A549 (cell line): ENCODE measurements around the gene MTF1. TPM values are rescaled to one million over a fixed set of nuclear protein-coding genes. Genes with fewer than 3 reads are reported as not detected.
A peak's percentile ranks its signal among the peaks of the same experiment; 100 is the strongest.

Source experiments
- ATAC-seq, 2 experiments: fragments of 200-7000 bp in 1 of 2; fragments of >200 bp in 1 of 2; cut with Nextera tagmentation in 1 of 2; cut with Tn5 transposase in 1 of 2; 3 replicates each; pipeline versions ENCODE4 v1.8.0 to v1.9.1; 2018 to 2020; ENCODE audit warnings: mild to moderate bottlenecking in 1 of 2, moderate library complexity in 1 of 2
- CTCF ChIA-PET: fragments of 300-600 bp; sonication (Branson Sonifier 250); formaldehyde crosslinking; extraction: SDS; loops from one replicate; lab custom pipeline; 2021; ENCODE audit warnings: antibody characterized with exemption, inconsistent platforms; lab: Yijun Ruan, JAX
- POLR2A ChIA-PET: fragments of 350-600 bp; formaldehyde crosslinking; extraction: SDS; loops from one replicate; lab custom pipeline; 2021; ENCODE audit warnings: antibody characterized with exemption, inconsistent platforms; lab: Yijun Ruan, JAX
- DNase-seq, 2 experiments: peaks; one replicate each; pipeline versions ENCODE4 v3.0.0 to v3.0.0-alpha.2; 2011 to 2016; ENCODE audit warnings: low read depth in 1 of 2, low spot score in 1 of 2
- FAIRE-seq: peaks from 2 replicates; lab custom pipeline; 2011; peaks lifted over from hg19 to GRCh38; lab: Jason Lieb, UNC
- H3K27ac ChIP-seq, 2 experiments: fragments of >200 bp; sonication (Bioruptor Twin); formaldehyde crosslinking; 3 replicates each; pipeline ENCODE4 v1.5.1; 2016 to 2017
- H3K4me1 ChIP-seq: fragments of >200 bp; sonication (Bioruptor Twin); formaldehyde crosslinking; 3 replicates; pipeline ENCODE4 v1.6.1; 2016
- H3K4me2 ChIP-seq: fragments of >200 bp; sonication (Bioruptor Twin); formaldehyde crosslinking; 3 replicates; pipeline ENCODE4 v1.6.1; 2016
- H3K4me3 ChIP-seq: fragments of >200 bp; sonication (Bioruptor Twin); formaldehyde crosslinking; 3 replicates; pipeline ENCODE4 v1.5.1; 2016
- H3K9me3 ChIP-seq: fragments of >200 bp; sonication (Bioruptor Twin); formaldehyde crosslinking; 3 replicates; pipeline ENCODE4 v1.6.1; 2016
- CBX8 ChIP-seq: fragments of 200-600 bp; sonication (generic); IDR thresholded peaks from 2 replicates; pipeline ENCODE4 v1.6.1; 2016
- CEBPB ChIP-seq, 2 experiments: fragments of >200 bp in 1 of 2; sonication (Bioruptor Twin) in 1 of 2; formaldehyde crosslinking in 1 of 2; IDR thresholded peaks; 2 replicates each; pipeline ENCODE4 v1.6.1; 2012 to 2016
- CHD2 ChIP-seq: fragments of 150-350 bp; IDR thresholded peaks from 2 replicates; pipeline ENCODE4 v1.6.1; 2014; ENCODE audit warnings: low read length; ENCODE audit not compliant: partially characterized antibody
- EHF ChIP-seq: fragments of 250-450 bp; sonication (Bioruptor Pico); IDR thresholded peaks from 2 replicates; pipeline ENCODE4 v1.5.0; 2020; ENCODE audit warnings: mild to moderate bottlenecking
- EHMT2 ChIP-seq: fragments of 200-600 bp; sonication (generic); IDR thresholded peaks from 2 replicates; pipeline ENCODE4 v1.6.1; 2016; ENCODE audit warnings: antibody characterized with exemption, low read depth, mild to moderate bottlenecking, moderate library complexity
- EP300 ChIP-seq, 2 experiments: fragments of >200 bp; sonication (Bioruptor Twin); formaldehyde crosslinking; IDR thresholded peaks; 2 replicates in 1 of 2; 3 replicates in 1 of 2; pipeline ENCODE4 v1.6.1; 2016 to 2017
- ESRRA ChIP-seq: fragments of 150-350 bp; IDR thresholded peaks from 2 replicates; pipeline ENCODE4 v1.6.1; 2014; ENCODE audit warnings: mild to moderate bottlenecking, low read length, borderline replicate concordance
- FOSB ChIP-seq: fragments of 250-450 bp; sonication (Bioruptor Pico); IDR thresholded peaks from 2 replicates; pipeline ENCODE4 v1.5.0; 2020; ENCODE audit warnings: mild to moderate bottlenecking, moderate library complexity
- HOXB5 ChIP-seq: fragments of 250-450 bp; sonication (Bioruptor Pico); IDR thresholded peaks from 2 replicates; pipeline ENCODE4 v1.5.0; 2020; ENCODE audit warnings: mild to moderate bottlenecking, moderate library complexity
- JUN ChIP-seq, 2 experiments: fragments of >200 bp; sonication (Bioruptor Twin); formaldehyde crosslinking; IDR thresholded peaks; 2 replicates in 1 of 2; 3 replicates in 1 of 2; pipeline ENCODE4 v1.6.1; 2016 to 2017
- KDM1A ChIP-seq: fragments of 200-600 bp; sonication (generic); IDR thresholded peaks from 2 replicates; pipeline ENCODE4 v1.6.1; 2016; ENCODE audit warnings: low read depth, mild to moderate bottlenecking
- KDM5A ChIP-seq: fragments of 200-600 bp; sonication (generic); IDR thresholded peaks from 2 replicates; pipeline ENCODE4 v1.6.1; 2016; ENCODE audit warnings: antibody characterized with exemption, mild to moderate bottlenecking
- MYC ChIP-seq: IDR thresholded peaks from 2 replicates; pipeline ENCODE4 v1.6.1; 2012; ENCODE audit warnings: mild to moderate bottlenecking, inconsistent platforms, low read length, improper control_type of control experiment, borderline replicate concordance
- NFE2L2 ChIP-seq: fragments of 150-350 bp; conservative IDR thresholded peaks from 2 replicates; pipeline ENCODE4 v1.6.1; 2014; ENCODE audit warnings: low read length
- PHF8 ChIP-seq: fragments of 200-600 bp; sonication (generic); IDR thresholded peaks from 2 replicates; pipeline ENCODE4 v1.6.1; 2016; ENCODE audit warnings: low read depth, mild to moderate bottlenecking, antibody characterized with exemption, moderate library complexity, borderline replicate concordance
- POLR2A ChIP-seq: IDR thresholded peaks from 2 replicates; pipeline ENCODE4 v1.6.1; 2012; ENCODE audit warnings: mild to moderate bottlenecking, low read length
- RAD21 ChIP-seq, 2 experiments: fragments of >200 bp in 1 of 2; sonication (Bioruptor Twin) in 1 of 2; formaldehyde crosslinking in 1 of 2; IDR thresholded peaks in 1 of 2; conservative IDR thresholded peaks in 1 of 2; 2 replicates in 1 of 2; 3 replicates in 1 of 2; pipeline ENCODE4 v1.6.1; 2012 to 2018; ENCODE audit warnings: inconsistent platforms in 1 of 2
- RARB ChIP-seq: fragments of 250-450 bp; sonication (Bioruptor Pico); IDR thresholded peaks from 2 replicates; pipeline ENCODE4 v1.8.0; 2021; ENCODE audit warnings: mild to moderate bottlenecking, moderate library complexity
- SREBF2 ChIP-seq: fragments of 450-650 bp; IDR thresholded peaks from 2 replicates; pipeline ENCODE4 v1.6.1; 2014; ENCODE audit warnings: mild to moderate bottlenecking, moderate library complexity
- TFCP2L1 ChIP-seq: fragments of 250-450 bp; sonication (Bioruptor Pico); IDR thresholded peaks from 2 replicates; pipeline ENCODE4 v1.5.0; 2021; ENCODE audit warnings: mild to moderate bottlenecking
- ZC3H11A ChIP-seq: fragments of 450-650 bp; IDR thresholded peaks from 2 replicates; pipeline ENCODE4 v1.6.1; 2014; ENCODE audit warnings: antibody characterized with exemption, mild to moderate bottlenecking
- ZNF302 ChIP-seq: fragments of 250-450 bp; sonication (Bioruptor Pico); IDR thresholded peaks from 2 replicates; pipeline ENCODE4 v1.9.0; 2021; ENCODE audit warnings: inconsistent platforms, mild to moderate bottlenecking, moderate library complexity
- WGBS: methylation state at CpG from one replicate; pipeline ENCODE4 v1.1.6; 2017; ENCODE audit errors: missing lambda C conversion rate; 5-methylcytosine and 5-hydroxymethylcytosine counted together
- polyA plus RNA-seq, 4 experiments: library from polyadenylated mRNA; depleted of rRNA in 3 of 4; stranded (reverse); fragments of >200 nt; fragmentation: RNase III in 1 of 4; extraction: RNeasy Plus Mini Kit Qiagen cat#74134 plus additional on column Dnase treatment in 1 of 4; gene quantifications; 2 replicates in 3 of 4; 3 replicates in 1 of 4; pipeline ENCODE4 v1.2.3, GENCODE V29; 2011 to 2017
- TF ChIP-seq, protein P1 (sequence below): fragments of >200 bp; sonication (Bioruptor Twin); formaldehyde crosslinking; IDR thresholded peaks from 3 replicates; pipeline ENCODE4 v1.5.1; 2016
- TF ChIP-seq, protein P2 (sequence below): fragments of 150-350 bp; IDR thresholded peaks from 2 replicates; pipeline ENCODE4 v1.6.1; 2014; ENCODE audit warnings: low read depth, mild to moderate bottlenecking, low read length
- TF ChIP-seq, protein P3 (sequence below): IDR thresholded peaks from 2 replicates; pipeline ENCODE4 v1.6.1; 2012; ENCODE audit warnings: low read depth, borderline replicate concordance

Gene MTF1
- polyA plus RNA-seq, 2 of the 4 experiments (the other 2 are of a cell fraction) = 4.0 to 6.7 TPM

DNA sequence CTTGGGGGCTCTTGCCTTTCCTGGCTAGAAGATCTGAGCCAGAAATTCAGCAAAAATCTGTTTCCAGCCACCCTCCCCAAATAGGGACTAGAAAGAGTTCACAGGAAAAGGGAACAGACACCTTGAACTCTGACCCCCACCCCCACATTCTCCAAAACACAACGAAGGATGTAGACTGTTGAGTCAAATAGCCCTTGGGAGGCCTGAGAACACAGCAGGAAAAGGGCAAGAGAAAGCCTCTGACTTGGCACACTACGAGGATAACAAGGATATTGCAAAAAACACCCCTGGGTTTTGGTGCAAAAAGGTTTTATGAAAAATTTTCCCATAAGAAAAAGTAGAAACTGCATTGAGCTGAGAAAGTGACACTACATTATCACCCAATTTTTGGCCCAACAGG is 49.5 kb downstream of the MTF1 start (continued):
- TF ChIP-seq, protein P1, sequence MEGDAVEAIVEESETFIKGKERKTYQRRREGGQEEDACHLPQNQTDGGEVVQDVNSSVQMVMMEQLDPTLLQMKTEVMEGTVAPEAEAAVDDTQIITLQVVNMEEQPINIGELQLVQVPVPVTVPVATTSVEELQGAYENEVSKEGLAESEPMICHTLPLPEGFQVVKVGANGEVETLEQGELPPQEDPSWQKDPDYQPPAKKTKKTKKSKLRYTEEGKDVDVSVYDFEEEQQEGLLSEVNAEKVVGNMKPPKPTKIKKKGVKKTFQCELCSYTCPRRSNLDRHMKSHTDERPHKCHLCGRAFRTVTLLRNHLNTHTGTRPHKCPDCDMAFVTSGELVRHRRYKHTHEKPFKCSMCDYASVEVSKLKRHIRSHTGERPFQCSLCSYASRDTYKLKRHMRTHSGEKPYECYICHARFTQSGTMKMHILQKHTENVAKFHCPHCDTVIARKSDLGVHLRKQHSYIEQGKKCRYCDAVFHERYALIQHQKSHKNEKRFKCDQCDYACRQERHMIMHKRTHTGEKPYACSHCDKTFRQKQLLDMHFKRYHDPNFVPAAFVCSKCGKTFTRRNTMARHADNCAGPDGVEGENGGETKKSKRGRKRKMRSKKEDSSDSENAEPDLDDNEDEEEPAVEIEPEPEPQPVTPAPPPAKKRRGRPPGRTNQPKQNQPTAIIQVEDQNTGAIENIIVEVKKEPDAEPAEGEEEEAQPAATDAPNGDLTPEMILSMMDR = no peak
- no peak for TF ChIP-seq EP300 (IDR thresholded peaks at IDR 0.05)
- TF ChIP-seq FOSB (CRISPR knock-in tag) = no peak
- no peak for TF ChIP-seq EHMT2
- TF ChIP-seq RAD21 (conservative IDR thresholded peaks at IDR 0.05 in 1 of 2, IDR thresholded peaks at IDR 0.05 in 1 of 2) = no peak
- TF ChIP-seq TFCP2L1 (CRISPR knock-in tag) = no peak
- no peak for TF ChIP-seq MYC
- TF ChIP-seq NFE2L2 = no peak
- no peak for TF ChIP-seq EHF (CRISPR knock-in tag)

DNA sequence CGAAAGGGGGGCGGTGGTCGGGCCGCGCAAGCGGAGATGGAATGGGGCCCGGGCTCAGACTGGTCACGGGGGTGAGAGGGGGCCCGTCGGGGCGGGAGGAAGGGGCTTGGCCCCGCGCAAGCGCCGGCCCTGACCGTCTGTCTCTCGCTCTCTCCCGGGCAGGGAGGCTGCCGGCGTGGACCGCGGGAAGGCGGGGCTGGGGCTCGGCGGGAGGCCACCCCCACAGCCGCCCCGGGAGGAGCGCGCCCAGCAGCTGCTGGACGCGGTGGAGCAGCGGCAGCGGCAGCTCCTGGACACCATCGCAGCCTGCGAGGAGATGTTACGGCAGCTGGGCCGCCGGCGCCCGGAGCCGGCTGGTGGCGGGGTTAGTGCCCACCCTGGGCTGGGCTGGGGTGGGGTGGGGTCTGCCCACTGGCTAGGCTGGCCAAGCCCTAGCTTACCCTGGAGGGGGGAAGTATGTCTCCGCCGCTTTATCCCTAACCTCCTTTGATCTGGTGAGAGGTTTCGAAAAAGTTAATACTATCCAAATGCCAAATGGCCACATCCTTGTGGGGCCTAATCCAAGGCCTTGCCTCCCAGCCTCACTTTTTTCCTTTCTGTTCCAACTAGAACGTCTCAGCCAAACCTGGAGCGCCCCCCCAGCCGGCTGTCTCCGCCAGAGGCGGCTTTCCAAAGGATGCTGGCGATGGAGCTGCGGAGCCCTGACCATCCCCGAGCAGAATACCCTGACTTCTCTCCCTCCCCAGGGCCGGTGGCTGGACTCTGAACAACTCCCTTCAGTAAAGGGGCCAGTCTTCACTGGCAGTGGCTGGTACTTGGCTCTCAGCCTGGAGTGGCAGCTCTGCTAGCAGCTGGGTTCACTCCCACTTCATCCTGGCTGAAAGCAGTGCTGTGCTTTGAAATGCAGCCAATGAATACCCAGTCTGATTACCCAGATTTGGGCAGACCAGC is 50.7 kb downstream of the MTF1 start:
- peak overlapping the region; percentile 83 for H3K4me2 ChIP-seq
- H3K4me3 ChIP-seq = peak overlapping the region; percentile 99
- ATAC-seq (peak; percentile 89 to 90), FAIRE-seq (no peak), DNase-seq (peak; percentile 70 to 75)
- no peak for TF ChIP-seq CEBPB (IDR thresholded peaks at IDR 0.05)
- no peak for TF ChIP-seq ESRRA
- peak; percentile 25; the same call in 1 of the 2 replicates for TF ChIP-seq POLR2A
- TF ChIP-seq PHF8 = peak; percentile 19
- peak overlapping the region; percentile 99 to 100 for H3K27ac ChIP-seq
- WGBS = 2% methylated on average over 11 of the region's 54 CpGs
- H3K4me1 ChIP-seq = peaks cover 32% of the 10 kb centered on the region; the same call in 2 of the 3 replicates
- no peaks in the 10 kb centered on the region for H3K9me3 ChIP-seq
- ChIA-PET POLR2A (interaction anchor here (0.7 to 1.8 kb wide), 5 partner anchors 9 to 119 kb away, joined by 3 to 14 read pairs (median 7); partner anchors contain the start of genes EPHA10 and MTF1), CTCF (interaction anchor here (0.6 to 1.1 kb wide), 6 partner anchors 8 to 1577 kb away, joined by 3 to 5 read pairs (median 3); partner anchors contain the start of gene MTF1)

DNA sequence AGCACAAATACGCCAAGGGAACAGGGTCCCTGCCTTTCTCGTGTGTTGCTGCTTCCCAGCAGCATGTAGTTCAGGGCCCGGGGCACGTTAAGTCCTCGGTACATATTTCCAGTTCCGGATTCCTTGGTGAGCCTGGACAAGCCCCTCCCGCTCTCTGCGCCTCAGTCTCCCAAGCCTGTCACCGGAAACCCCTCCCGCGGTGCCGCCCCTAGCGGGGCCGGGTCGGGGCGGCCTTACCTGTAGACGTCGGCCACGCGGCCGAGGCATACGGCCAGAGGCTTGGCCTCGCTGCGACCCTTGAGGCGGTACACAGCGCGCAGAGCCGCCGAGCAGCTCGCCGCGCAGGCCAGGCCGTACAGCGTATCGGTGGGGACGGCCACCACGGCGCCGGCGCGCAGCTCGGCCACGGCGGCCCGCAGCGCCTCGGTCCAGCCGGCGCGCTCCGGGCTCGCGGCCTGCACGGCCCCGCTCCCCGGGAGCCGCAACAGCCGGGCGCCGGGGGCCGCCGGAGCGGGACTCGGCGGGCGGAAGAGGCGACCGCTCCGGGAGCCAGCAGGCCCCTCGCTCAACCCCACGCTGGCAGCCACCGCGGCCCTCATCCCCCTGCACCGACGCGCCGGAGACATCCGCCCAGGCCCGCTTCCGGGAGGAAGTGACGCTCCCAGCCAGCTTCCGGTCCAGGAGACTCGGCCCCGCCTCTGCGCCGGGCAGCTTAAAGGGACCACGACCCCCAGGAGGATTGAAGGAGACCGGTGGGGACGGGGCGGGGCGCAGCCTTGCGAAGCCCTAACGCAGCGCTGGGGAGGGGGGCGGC is 51.6 kb downstream of the MTF1 start, which contains the start of the genes C1orf122 and YRDC:
C1orf122 (plus strand) TSS at position 236 of the 814 bp plus-strand sequence. CDS start 615 bp downstream, outside the sequence.
YRDC (minus strand) TSS at position 654 of the 814 bp plus-strand sequence; CDS start at position 626, 28 bp downstream.
- Histone ChIP-seq H3K9me3 (no peaks in the 10 kb centered on the region), H3K4me1 (peaks cover 32% of the 10 kb centered on the region; the same call in 2 of the 3 replicates), H3K27ac (peak within 1 kb of the TSS; percentile 99 to 100), H3K4me2 (peak within 1 kb of the TSS; percentile 96), H3K4me3 (peak within 1 kb of the TSS; percentile 99)
- WGBS = 2% methylated on average over 13 of the region's 95 CpGs
- ATAC-seq (peak; percentile 91 to 93), DNase-seq (peak; percentile 90 to 92), FAIRE-seq (no peak)
- ChIA-PET POLR2A (interaction anchor here (0.7 to 1.8 kb wide), 6 partner anchors 10 to 119 kb away, joined by 3 to 14 read pairs (median 7); partner anchors contain the start of genes CDCA8, EPHA10 and MTF1), CTCF (interaction anchor here (0.6 to 1.1 kb wide), 3 partner anchors 9 to 1576 kb away, joined by 3 to 7 read pairs (median 5); no protein-coding TSS in a partner anchor)
- TF ChIP-seq KDM5A (no peak), MYC (0 out of 2 replicates have a peak, but pooled peaks have one; percentile 14), EHMT2 (no peak), HOXB5 (CRISPR knock-in tag) (no peak), SREBF2 (no peak), JUN (IDR thresholded peaks at IDR 0.05) (peak; percentile 27 to 89; a peak in 3 of 5 replicates), CHD2 (no peak), CBX8 (no peak), KDM1A (no peak), PHF8 (peak; percentile 12; the same call in 1 of the 2 replicates), ZNF302 (CRISPR knock-in tag) (no peak), RARB (CRISPR knock-in tag) (no peak), ZC3H11A (no peak)
- TF ChIP-seq, protein P1 = no peak
- TF ChIP-seq, protein P2, sequence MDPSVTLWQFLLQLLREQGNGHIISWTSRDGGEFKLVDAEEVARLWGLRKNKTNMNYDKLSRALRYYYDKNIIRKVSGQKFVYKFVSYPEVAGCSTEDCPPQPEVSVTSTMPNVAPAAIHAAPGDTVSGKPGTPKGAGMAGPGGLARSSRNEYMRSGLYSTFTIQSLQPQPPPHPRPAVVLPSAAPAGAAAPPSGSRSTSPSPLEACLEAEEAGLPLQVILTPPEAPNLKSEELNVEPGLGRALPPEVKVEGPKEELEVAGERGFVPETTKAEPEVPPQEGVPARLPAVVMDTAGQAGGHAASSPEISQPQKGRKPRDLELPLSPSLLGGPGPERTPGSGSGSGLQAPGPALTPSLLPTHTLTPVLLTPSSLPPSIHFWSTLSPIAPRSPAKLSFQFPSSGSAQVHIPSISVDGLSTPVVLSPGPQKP = no peak
- TF ChIP-seq, protein P3, sequence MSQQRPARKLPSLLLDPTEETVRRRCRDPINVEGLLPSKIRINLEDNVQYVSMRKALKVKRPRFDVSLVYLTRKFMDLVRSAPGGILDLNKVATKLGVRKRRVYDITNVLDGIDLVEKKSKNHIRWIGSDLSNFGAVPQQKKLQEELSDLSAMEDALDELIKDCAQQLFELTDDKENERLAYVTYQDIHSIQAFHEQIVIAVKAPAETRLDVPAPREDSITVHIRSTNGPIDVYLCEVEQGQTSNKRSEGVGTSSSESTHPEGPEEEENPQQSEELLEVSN = no peak
